ENCODE results near the gene C6orf62.
"Not testable (repeated sequence)": the region's sequence is repeated elsewhere in the genome, so short reads cannot be mapped to it uniquely, and the experiment has no call there.

DNA sequence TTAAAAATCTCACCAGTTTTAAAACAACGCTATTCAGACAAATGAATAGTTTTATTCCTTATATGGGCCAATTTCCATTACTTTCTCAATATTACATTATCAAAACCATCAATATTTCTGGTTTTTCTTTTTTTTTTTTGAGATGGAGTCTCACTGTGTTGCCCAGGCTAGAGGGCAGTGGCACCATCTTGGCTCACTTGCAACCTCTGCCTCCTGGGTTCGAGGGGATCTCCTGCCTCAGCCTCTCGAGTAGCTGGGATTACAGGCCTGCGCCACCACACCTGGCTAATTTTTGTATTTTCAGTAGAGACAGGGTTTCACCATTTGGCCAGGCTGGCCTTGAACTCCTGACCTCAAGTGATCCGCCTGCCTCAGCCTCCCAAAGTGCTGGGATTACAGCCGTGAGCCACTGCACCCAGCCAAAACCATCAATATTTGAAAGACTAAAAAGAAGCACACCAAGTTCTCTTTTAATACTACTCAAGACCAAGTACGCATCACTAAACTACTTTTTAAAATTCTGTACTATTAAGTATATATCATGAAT, 2.3 kb downstream of the C6orf62 start:
- TF ChIP-seq CTCF, POLR2A (IDR thresholded peaks at IDR 0.05): not testable (repeated sequence)
